ENCODE results near the gene FAM107B.

DNA sequence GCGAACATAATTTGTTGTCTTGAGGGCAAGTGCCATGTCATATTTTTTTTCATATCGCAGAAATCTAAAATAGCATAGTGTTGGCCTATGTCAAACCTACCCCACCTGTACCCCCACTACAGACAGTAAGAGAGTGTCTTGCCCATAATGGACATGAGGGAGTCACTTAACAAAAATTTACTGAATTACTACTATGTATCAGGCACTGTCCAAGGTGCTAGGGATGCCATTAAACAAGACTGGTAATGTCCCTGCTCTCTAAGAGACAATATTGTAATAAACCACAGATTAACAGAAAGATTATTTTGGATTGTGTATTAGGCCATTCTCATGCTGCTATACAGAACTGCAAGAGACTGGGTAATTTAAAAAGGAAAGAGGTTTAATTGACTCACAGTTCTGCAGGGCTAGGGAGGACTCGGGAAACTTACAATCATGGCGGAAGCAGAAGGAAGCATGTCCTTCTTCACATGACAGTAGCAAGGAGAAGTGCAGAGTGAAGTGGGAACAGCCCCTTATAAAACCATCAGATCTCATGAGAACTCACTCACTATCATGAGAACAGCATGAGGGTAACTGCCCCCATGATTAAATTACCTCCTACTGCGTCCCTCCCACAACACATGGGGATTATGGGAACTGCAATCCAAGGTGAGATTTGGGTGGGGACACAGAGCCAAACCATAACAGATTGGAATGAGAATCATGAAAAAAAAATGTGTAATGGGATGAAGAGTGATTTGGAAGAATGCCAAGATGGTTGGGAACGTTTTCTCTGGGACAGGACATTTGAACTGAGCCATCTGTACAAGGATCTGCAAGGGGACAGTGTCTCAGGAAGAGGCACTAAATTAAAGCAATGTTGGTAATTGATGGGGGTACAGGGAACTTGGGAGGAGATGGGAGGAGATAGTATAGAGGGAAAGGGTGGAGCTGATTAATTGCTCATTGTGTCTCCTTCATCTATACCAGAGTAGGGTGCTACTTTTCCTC, 108.5 kb downstream of the FAM107B start:
- TF ChIP-seq CREB1 (IDR thresholded peaks at IDR 0.05; ENCODE audit: low read depth), result no peak
- no peak for TF ChIP-seq FOXM1 (IDR thresholded peaks at IDR 0.05; ENCODE audit: borderline replicate concordance, low read depth)
- no peak for TF ChIP-seq EP300 (IDR thresholded peaks at IDR 0.05; ENCODE audit: borderline replicate concordance)
- TF ChIP-seq, protein P1, sequence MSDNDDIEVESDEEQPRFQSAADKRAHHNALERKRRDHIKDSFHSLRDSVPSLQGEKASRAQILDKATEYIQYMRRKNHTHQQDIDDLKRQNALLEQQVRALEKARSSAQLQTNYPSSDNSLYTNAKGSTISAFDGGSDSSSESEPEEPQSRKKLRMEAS (IDR thresholded peaks at IDR 0.05), result no peak
- no peak for TF ChIP-seq TAF1 (IDR thresholded peaks at IDR 0.05; ENCODE audit: low read depth)
- TF ChIP-seq RAD21 (IDR thresholded peaks at IDR 0.05; ENCODE audit: low read depth), result no peak
